HK-2 (cell line): ENCODE data around the gene AGAP4.
"Not testable (repeated sequence)": the region's sequence is repeated elsewhere in the genome, so short reads cannot be mapped to it uniquely, and the experiment has no call there.

Source experiments
- DNase-seq: peaks from one replicate; pipeline ENCODE4 v3.0.0-alpha.2; 2018; ENCODE audit not compliant: unreplicated experiment

AGAP4 gene

GRCh38 chr10:45847400-45847799, at the start of gene AGAP4:
Gene AGAP4 (minus strand): TSS chr10:45847500. CDS start chr10:45847347, 153 bp downstream.
- not testable (repeated sequence) for DNase-seq

GRCh38 chr10:45890721-45891120, 43.4 kb upstream of the AGAP4 start:
- not testable (repeated sequence) for DNase-seq

GRCh38 chr10:45889539-45890230, 42.4 kb upstream of the AGAP4 start:
- DNase-seq, result not testable (repeated sequence)

DNA sequence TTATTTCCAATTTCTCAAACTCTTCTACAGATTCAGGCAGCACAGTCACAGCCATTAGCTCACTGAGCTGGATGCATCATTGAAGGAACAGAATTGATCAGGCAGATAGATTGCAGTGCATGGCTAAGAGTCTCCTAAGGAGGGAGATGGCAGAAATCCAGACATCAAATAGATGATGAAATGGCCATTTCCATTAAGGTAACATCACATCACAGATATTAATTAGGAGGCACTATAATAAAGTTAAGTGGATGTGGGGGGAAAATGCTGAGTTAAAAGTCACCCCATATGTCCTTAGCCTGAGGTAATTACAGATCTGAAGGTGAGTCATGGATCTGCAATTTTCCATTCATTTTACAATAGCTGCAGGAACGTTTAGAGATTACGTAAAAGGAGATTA, 35.6 kb upstream of the AGAP4 start:
- not testable (repeated sequence) for DNase-seq

- not testable (repeated sequence) for DNase-seq
Observed at GRCh38 chr10:45865404-45865803, 18.1 kb upstream of the AGAP4 start.

DNA sequence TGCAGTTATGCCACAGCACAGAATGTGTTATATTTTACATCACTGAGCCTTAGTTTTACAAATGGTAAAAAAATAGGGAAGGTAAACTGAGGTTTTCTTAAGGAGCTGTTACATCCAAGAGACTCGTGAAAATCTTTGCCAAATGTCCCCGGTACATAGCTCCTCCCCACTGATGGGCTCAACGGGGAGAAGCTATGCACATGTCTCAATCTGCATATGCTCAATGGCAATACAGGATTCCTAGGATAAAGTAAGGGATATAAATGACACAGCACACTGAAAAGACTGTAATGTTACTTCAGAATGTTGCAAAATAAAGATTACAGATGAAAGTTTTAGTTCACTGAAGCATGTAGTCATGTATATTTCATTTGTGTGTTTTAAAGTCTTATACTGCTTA, 17.0 kb upstream of the AGAP4 start:
- DNase-seq, result not testable (repeated sequence)

DNA sequence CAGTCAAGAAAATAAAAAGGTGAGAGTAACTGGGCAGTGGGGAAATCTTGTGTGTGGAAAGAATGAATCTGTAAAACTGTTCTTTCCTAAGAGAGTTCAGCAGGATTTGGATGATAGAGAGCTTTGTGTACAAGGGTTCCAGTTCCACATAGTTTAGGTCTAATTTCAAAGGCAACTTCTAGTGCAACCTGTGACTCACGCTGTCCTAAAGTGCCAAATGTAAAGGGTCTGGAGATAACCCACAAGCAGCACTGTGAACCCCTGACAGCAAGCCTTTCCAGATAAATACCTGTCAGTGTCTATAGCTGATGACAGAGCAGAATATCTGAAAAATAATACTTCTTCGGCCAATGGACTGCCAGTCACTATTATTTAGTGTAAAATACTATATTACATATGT, 16.3 kb upstream of the AGAP4 start:
- DNase-seq, result not testable (repeated sequence)

DNA sequence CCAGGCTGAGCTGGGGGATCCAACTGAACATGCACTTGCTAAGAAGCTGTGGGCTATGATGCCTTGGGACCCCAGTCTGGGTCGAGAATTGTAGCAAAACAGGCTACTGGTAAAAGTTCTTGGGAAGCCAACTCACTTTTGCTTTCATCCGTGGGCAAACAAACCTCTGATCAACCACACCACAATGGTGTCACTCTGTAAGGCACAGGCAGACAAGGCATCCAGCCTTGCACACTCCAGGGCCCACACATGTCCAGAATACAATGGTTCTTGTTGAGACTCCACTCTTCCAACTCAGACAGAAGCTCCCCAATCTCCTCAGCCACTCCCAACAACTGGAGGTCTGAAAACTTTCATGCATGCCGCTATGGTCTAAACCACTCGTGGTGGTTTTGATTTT, 10.6 kb upstream of the AGAP4 start:
- DNase-seq, result not testable (repeated sequence)

DNA sequence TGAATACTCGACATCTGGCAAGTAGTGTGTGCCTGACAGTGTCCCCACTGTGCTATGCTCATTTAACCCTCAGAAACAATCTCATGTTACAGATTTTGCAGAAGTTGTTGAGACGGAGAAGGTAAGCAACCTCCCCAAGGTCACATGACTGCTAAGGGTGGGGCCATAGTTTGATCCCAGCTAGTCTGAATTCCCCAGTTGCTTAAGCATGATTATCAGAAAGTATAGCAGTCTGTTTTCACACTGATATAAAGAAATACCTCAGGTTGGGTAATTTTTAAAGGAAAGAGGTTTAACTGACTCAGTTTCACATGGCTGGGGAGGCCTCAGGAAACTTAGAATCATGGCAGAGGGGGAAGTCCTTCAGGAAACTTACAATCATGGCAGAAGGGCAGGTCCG, 1.2 kb upstream of the AGAP4 start:
- DNase-seq, result not testable (repeated sequence)

DNA sequence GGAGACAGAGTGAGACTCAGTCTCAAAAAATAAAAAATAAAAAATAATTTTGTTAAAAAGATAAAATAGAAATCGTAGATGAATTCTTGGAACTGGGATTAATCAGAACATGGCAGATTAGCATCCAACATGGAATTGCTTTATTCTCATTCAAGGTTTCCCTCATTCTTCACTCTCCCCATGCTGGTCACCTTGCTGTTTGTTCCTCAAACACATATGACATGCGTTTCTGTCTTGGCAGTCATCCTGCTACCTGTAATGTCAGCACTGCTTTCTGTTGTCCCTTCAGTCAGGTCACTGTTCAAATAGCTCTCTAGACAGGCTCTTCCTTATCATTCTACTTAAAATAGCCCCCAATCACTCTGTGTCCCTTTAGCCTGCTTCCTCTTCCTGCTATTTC, 24.4 kb downstream of the AGAP4 start:
- DNase-seq, result not testable (repeated sequence)

DNA sequence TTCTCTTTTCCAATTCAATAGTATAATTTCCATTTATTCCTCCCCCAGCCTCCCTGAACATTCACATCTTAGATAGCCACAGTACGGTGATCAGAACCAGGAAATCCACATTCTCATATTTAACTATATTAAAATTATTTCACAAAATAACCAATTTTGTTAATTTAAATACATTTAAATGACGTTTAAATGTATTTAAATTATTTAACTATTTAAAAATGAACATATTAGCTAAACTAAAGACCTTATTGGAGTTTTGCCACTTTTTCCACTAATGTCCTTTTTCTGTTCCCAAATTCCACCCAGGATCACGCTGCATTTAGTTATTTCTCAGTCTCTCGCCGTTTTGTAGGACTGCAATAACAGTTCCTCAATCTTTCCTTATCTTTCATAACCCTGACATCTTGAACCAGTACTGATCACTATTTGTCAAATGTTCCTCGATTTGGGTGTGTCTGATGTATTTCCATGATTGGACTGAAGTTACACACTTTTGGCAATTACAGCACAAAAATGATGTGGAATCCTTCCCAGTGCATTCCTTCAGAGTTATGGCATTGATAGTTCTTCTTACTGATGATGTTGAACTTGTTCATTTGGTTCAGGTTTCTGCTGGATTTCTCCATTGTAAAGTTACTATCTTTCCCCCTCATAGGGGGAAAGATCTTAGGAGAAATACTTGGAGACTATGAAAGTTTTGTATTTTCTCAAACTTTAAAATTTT, 27.0 kb downstream of the AGAP4 start:
- DNase-seq, result not testable (repeated sequence)

GRCh38 chr10:45819552-45819951, 27.7 kb downstream of the AGAP4 start:
- no peak for DNase-seq

- DNase-seq, result no peak
Observed at GRCh38 chr10:45817912-45818311, 29.4 kb downstream of the AGAP4 start.

GRCh38 chr10:45817130-45817859, 30.0 kb downstream of the AGAP4 start:
- DNase-seq, result no peak

GRCh38 chr10:45814146-45814545, 33.2 kb downstream of the AGAP4 start:
- not testable (repeated sequence) for DNase-seq

GRCh38 chr10:45812959-45813358, 34.3 kb downstream of the AGAP4 start:
- DNase-seq, result not testable (repeated sequence)

DNA sequence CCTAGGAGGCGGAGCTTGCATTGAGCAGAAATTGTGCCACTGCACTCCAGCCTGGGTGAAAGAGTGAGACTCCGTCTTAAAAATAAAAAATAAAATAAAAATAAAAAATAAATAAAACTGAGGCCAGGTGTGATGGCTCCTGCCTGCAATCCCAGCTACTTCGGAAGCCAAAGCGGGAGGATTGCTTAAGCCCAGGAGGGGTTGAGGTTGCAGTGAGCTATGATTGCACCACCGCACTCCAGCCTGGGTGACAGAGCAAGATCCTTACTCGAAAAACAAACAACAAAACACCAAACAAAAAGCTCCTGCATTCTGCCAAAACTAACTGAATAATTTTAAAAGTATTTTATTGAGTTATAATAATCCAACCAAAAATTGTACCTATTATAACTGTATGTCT, 36.2 kb downstream of the AGAP4 start:
- DNase-seq, result no peak

GRCh38 chr10:45809837-45810236, 37.5 kb downstream of the AGAP4 start:
- DNase-seq, result no peak

- DNase-seq, result not testable (repeated sequence)
Observed at GRCh38 chr10:45804996-45805395, 42.3 kb downstream of the AGAP4 start.

DNA sequence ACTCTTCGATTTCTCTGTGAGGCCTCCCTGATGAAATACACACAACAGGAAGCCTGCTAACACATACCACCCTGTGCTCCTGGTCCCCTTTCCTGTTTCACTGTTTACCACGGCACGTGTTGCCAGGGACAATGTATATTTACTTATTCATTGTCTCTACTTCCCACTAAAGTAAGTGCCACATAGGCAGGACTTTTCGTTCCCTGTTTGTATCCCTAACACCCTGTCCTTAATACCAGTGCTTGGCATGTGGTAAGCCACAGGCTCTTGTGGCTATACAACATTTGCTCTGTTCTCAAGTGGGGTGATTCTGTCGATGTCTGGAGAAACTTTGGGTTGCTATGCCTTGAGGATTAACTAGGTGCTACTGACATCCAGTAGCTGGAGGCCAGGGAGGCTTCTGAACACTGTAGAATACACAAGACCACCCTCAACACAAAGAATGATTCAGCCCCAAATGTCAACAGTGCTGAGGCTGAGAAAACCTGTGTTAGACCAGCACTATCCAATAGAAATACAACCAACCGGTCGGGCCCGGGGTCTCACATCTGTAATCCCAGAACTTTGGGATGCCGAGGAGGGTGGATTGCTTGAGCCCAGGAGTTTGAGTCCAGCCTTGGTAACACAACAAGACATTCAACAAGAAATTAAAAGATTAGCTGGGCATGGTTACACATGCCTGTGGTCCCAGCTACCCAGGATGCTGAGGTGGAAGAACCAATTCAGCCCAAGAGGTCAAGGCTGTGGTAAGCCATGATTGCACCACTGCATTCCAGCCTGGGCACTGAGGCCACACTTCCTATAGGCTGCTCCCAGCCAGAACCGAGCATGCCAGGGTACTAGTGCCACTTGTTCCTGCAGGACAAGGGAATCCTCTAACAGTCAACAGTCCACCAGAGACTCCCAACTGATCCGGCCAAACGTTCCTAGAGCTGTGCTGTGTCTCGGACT, 44.0 kb downstream of the AGAP4 start:
- peak; percentile 49 for DNase-seq

DNA sequence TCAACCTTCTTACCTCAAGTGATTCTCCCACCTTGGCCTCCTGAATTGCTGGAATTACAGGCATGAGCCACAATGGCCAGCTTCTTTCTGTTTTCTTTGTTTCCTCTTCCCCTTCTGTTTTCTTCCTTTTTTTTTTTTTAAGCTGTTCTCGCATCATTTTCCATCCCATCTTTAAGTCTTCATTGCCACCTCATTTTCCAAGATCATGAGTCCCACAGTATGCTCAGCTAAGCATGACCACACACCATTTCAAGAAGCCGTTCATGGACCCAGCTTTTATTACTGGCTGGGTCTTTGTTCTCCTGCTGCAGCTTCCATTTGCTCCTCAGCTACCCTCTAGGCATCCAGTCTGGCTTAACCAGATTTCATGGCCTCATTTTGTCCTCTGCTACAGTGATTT, 52.5 kb downstream of the AGAP4 start:
- not testable (repeated sequence) for DNase-seq
